SK-N-SH treated with all-trans-retinoic acid at 6 μM for 48 hours (cell line): ENCODE results near the gene PPP1R12B.

ENCODE experiments used
- ATAC-seq: fragments of 200-7000 bp; cut with Tn5 transposase; 3 replicates; pipeline ENCODE4 v1.9.1; 2020; ENCODE audit warnings: mild to moderate bottlenecking, moderate library complexity
- ARNTL ChIP-seq: fragments of 450-650 bp; formaldehyde crosslinking; IDR thresholded peaks from 2 replicates; pipeline ENCODE4 v1.5.0; 2020; ENCODE audit warnings: low read depth, mild to moderate bottlenecking, moderate library complexity, borderline replicate concordance
- BACH2 ChIP-seq: fragments of 250-450 bp; sonication (Bioruptor Pico); IDR thresholded peaks from 2 replicates; pipeline ENCODE4 v1.9.0; 2021; ENCODE audit warnings: mild to moderate bottlenecking, borderline replicate concordance
- CSDC2 ChIP-seq: fragments of 250-450 bp; sonication (Bioruptor Pico); IDR thresholded peaks from 2 replicates; pipeline ENCODE4 v1.5.0; 2020; ENCODE audit warnings: mild to moderate bottlenecking, moderate library complexity
- ESRRG ChIP-seq: fragments of 250-450 bp; sonication (Bioruptor Pico); IDR thresholded peaks from 2 replicates; pipeline ENCODE4 v1.6.1; 2021; ENCODE audit warnings: mild to moderate bottlenecking
- ISL1 ChIP-seq: fragments of 250-450 bp; sonication (Bioruptor Pico); IDR thresholded peaks from 2 replicates; pipeline ENCODE4 v2.1.2; 2022; ENCODE audit warnings: mild to moderate bottlenecking, moderate library complexity
- OSR1 ChIP-seq: fragments of 250-450 bp; sonication (Bioruptor Pico); IDR thresholded peaks from 2 replicates; pipeline ENCODE4 v1.8.0; 2022; ENCODE audit warnings: moderate library complexity, mild to moderate bottlenecking, inconsistent platforms
- RARB ChIP-seq: fragments of 250-450 bp; sonication (Bioruptor Pico); IDR thresholded peaks from 2 replicates; pipeline ENCODE4 v1.8.0; 2021; ENCODE audit warnings: mild to moderate bottlenecking, moderate library complexity
- SNAI2 ChIP-seq: fragments of 250-450 bp; sonication (Bioruptor Pico); IDR thresholded peaks from 2 replicates; pipeline ENCODE4 v1.5.0; 2020; ENCODE audit warnings: mild to moderate bottlenecking, moderate library complexity
- TCF4 ChIP-seq: fragments of 250-450 bp; sonication (Bioruptor Pico); IDR thresholded peaks from 2 replicates; pipeline ENCODE4 v1.8.0; 2021; ENCODE audit warnings: mild to moderate bottlenecking, moderate library complexity, borderline replicate concordance
- TOX ChIP-seq: fragments of 250-450 bp; sonication (Bioruptor Pico); IDR thresholded peaks from 2 replicates; pipeline ENCODE4 v1.8.0; 2021; ENCODE audit warnings: mild to moderate bottlenecking, moderate library complexity, borderline replicate concordance
- ZC3H10 ChIP-seq: fragments of 250-450 bp; sonication (Bioruptor Pico); IDR thresholded peaks from 2 replicates; pipeline ENCODE4 v1.5.1; 2021; ENCODE audit warnings: mild to moderate bottlenecking, moderate library complexity
- ZFP3 ChIP-seq: fragments of 250-450 bp; sonication (Bioruptor Pico); IDR thresholded peaks from 2 replicates; pipeline ENCODE4 v1.5.0; 2020; ENCODE audit warnings: mild to moderate bottlenecking, moderate library complexity
- ZFP30 ChIP-seq: fragments of 450-650 bp; formaldehyde crosslinking; IDR thresholded peaks from 2 replicates; pipeline ENCODE4 v1.5.0; 2022; ENCODE audit warnings: mild to moderate bottlenecking, moderate library complexity
- ZNF565 ChIP-seq: fragments of 450-650 bp; formaldehyde crosslinking; conservative IDR thresholded peaks from 2 replicates; pipeline ENCODE4 v1.5.0; 2020; ENCODE audit warnings: low read depth, mild to moderate bottlenecking, moderate library complexity
- ZNF70 ChIP-seq: fragments of 450-650 bp; formaldehyde crosslinking; IDR thresholded peaks from 2 replicates; pipeline ENCODE4 v1.5.0; 2020; ENCODE audit warnings: mild to moderate bottlenecking, moderate library complexity
- ZNF8 ChIP-seq: fragments of 450-650 bp; formaldehyde crosslinking; IDR thresholded peaks from 2 replicates; pipeline ENCODE4 v1.5.0; 2020; ENCODE audit warnings: mild to moderate bottlenecking, moderate library complexity
- TF ChIP-seq, protein P1 (sequence below): fragments of 250-450 bp; sonication (Bioruptor Pico); IDR thresholded peaks from 2 replicates; pipeline ENCODE4 v1.8.0; 2021; ENCODE audit warnings: low read depth, mild to moderate bottlenecking, moderate library complexity, borderline replicate concordance
- TF ChIP-seq, protein P2 (sequence below): fragments of 250-450 bp; sonication (Bioruptor Pico); IDR thresholded peaks from 2 replicates; pipeline ENCODE4 v1.5.1; 2021; ENCODE audit warnings: mild to moderate bottlenecking, moderate library complexity
- TF ChIP-seq, protein P3 (sequence below): fragments of 250-450 bp; sonication (Bioruptor Pico); IDR thresholded peaks from 2 replicates; pipeline ENCODE4 v1.5.0; 2020; ENCODE audit warnings: mild to moderate bottlenecking, moderate library complexity

Gene PPP1R12B, protein sequence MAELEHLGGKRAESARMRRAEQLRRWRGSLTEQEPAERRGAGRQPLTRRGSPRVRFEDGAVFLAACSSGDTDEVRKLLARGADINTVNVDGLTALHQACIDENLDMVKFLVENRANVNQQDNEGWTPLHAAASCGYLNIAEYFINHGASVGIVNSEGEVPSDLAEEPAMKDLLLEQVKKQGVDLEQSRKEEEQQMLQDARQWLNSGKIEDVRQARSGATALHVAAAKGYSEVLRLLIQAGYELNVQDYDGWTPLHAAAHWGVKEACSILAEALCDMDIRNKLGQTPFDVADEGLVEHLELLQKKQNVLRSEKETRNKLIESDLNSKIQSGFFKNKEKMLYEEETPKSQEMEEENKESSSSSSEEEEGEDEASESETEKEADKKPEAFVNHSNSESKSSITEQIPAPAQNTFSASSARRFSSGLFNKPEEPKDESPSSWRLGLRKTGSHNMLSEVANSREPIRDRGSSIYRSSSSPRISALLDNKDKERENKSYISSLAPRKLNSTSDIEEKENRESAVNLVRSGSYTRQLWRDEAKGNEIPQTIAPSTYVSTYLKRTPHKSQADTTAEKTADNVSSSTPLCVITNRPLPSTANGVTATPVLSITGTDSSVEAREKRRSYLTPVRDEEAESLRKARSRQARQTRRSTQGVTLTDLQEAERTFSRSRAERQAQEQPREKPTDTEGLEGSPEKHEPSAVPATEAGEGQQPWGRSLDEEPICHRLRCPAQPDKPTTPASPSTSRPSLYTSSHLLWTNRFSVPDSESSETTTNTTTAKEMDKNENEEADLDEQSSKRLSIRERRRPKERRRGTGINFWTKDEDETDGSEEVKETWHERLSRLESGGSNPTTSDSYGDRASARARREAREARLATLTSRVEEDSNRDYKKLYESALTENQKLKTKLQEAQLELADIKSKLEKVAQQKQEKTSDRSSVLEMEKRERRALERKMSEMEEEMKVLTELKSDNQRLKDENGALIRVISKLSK

DNA sequence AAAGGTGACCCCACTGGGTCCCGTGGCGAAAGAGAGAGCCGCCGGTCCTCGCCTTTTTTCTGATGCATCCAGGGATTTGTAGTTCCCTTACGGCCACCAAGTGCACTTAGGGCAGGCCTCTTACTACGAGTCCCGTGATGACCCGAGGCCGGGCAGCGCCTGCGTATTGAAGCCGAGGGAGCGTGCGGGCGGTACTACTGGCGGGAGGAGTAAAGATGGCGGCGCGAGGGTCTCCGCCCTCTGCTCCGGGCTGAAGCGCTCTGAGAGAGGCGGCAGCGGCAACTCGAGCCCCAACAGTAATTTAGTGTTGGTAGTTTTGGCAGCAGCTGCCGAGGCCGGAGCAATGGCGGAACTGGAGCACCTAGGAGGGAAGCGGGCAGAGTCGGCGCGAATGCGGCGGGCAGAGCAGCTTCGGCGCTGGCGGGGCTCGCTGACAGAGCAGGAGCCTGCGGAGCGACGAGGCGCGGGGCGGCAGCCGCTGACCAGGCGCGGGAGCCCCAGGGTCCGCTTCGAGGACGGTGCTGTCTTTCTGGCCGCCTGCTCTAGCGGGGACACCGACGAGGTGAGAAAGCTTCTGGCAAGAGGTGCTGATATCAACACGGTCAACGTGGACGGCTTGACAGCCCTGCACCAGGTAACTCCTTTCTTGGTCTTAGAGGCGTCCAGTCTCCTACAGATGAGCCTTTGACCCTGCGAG lies at the start of gene PPP1R12B:
Gene PPP1R12B (plus strand): TSS at position 191 of the 697 bp plus-strand sequence. CDS start 153 bp downstream, at position 344.
- peak; percentile 99 for ATAC-seq

DNA sequence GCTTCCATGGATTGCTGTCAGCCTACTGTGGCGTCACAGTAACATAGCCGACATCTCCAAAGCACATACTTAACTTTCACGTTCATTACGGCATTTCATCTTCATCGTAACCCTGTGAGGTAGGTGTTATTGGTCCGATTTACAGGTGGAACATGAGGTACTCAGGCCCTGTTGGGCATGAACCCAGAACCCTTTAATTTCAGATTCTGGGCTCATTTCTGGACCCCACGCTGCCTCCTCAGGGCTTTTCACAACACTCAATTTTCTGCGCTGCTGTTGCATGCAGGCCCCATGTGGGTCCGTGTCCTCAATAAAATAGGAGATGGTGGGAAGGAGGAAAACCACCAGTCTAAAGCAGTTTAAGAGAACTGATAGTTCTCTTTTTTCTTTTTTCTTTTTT lies 46.3 kb upstream of the PPP1R12B start:
- ATAC-seq = no peak
- no peak for TF ChIP-seq RARB (CRISPR knock-in tag)
- TF ChIP-seq TCF4 (CRISPR knock-in tag) = no peak
- TF ChIP-seq ISL1 (CRISPR knock-in tag) = no peak
- TF ChIP-seq ARNTL (CRISPR knock-in tag) = no peak
- TF ChIP-seq TOX (CRISPR knock-in tag) = no peak
- TF ChIP-seq, protein P1, sequence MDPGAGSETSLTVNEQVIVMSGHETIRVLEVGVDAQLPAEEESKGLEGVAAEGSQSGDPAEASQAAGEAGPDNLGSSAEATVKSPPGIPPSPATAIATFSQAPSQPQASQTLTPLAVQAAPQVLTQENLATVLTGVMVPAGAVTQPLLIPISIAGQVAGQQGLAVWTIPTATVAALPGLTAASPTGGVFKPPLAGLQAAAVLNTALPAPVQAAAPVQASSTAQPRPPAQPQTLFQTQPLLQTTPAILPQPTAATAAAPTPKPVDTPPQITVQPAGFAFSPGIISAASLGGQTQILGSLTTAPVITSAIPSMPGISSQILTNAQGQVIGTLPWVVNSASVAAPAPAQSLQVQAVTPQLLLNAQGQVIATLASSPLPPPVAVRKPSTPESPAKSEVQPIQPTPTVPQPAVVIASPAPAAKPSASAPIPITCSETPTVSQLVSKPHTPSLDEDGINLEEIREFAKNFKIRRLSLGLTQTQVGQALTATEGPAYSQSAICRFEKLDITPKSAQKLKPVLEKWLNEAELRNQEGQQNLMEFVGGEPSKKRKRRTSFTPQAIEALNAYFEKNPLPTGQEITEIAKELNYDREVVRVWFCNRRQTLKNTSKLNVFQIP (CRISPR knock-in tag) = no peak
- TF ChIP-seq ZNF8 (CRISPR knock-in tag) = no peak
- no peak for TF ChIP-seq ESRRG (CRISPR knock-in tag)
- TF ChIP-seq ZC3H10 (CRISPR knock-in tag) = no peak
- TF ChIP-seq CSDC2 (CRISPR knock-in tag) = no peak
- TF ChIP-seq BACH2 = no peak
- no peak for TF ChIP-seq ZNF70 (CRISPR knock-in tag)

More for the DNA sequence above, at the start of gene PPP1R12B:
- TF ChIP-seq ZNF8 (CRISPR knock-in tag) (no peak), ZNF70 (CRISPR knock-in tag) (no peak), ZNF565 (no peak), ARNTL (CRISPR knock-in tag) (no peak), TOX (CRISPR knock-in tag) (no peak), CSDC2 (CRISPR knock-in tag) (no peak), ZFP3 (CRISPR knock-in tag) (no peak), OSR1 (CRISPR knock-in tag) (no peak), TCF4 (CRISPR knock-in tag) (no peak), ZFP30 (CRISPR knock-in tag) (no peak), ESRRG (CRISPR knock-in tag) (no peak), ZC3H10 (CRISPR knock-in tag) (no peak), RARB (CRISPR knock-in tag) (no peak), SNAI2 (no peak)
- TF ChIP-seq, protein P2, sequence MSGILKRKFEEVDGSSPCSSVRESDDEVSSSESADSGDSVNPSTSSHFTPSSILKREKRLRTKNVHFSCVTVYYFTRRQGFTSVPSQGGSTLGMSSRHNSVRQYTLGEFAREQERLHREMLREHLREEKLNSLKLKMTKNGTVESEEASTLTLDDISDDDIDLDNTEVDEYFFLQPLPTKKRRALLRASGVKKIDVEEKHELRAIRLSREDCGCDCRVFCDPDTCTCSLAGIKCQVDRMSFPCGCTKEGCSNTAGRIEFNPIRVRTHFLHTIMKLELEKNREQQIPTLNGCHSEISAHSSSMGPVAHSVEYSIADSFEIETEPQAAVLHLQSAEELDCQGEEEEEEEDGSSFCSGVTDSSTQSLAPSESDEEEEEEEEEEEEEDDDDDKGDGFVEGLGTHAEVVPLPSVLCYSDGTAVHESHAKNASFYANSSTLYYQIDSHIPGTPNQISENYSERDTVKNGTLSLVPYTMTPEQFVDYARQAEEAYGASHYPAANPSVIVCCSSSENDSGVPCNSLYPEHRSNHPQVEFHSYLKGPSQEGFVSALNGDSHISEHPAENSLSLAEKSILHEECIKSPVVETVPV (CRISPR knock-in tag) = no peak
- TF ChIP-seq, protein P3, sequence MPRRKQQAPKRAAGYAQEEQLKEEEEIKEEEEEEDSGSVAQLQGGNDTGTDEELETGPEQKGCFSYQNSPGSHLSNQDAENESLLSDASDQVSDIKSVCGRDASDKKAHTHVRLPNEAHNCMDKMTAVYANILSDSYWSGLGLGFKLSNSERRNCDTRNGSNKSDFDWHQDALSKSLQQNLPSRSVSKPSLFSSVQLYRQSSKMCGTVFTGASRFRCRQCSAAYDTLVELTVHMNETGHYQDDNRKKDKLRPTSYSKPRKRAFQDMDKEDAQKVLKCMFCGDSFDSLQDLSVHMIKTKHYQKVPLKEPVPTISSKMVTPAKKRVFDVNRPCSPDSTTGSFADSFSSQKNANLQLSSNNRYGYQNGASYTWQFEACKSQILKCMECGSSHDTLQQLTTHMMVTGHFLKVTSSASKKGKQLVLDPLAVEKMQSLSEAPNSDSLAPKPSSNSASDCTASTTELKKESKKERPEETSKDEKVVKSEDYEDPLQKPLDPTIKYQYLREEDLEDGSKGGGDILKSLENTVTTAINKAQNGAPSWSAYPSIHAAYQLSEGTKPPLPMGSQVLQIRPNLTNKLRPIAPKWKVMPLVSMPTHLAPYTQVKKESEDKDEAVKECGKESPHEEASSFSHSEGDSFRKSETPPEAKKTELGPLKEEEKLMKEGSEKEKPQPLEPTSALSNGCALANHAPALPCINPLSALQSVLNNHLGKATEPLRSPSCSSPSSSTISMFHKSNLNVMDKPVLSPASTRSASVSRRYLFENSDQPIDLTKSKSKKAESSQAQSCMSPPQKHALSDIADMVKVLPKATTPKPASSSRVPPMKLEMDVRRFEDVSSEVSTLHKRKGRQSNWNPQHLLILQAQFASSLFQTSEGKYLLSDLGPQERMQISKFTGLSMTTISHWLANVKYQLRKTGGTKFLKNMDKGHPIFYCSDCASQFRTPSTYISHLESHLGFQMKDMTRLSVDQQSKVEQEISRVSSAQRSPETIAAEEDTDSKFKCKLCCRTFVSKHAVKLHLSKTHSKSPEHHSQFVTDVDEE = no peak
- TF ChIP-seq, protein P1 (CRISPR knock-in tag) = no peak
